HG02852 (cell line): ENCODE measurements around the gene FOXO4.

Experiments
- ATAC-seq: cut with Tn5 transposase; IDR thresholded peaks from one replicate; pipeline ENCODE4 v1.9.1; 2021; ENCODE audit warnings: mild to moderate bottlenecking, moderate library complexity; ENCODE audit not compliant: unreplicated experiment

Gene FOXO4

DNA sequence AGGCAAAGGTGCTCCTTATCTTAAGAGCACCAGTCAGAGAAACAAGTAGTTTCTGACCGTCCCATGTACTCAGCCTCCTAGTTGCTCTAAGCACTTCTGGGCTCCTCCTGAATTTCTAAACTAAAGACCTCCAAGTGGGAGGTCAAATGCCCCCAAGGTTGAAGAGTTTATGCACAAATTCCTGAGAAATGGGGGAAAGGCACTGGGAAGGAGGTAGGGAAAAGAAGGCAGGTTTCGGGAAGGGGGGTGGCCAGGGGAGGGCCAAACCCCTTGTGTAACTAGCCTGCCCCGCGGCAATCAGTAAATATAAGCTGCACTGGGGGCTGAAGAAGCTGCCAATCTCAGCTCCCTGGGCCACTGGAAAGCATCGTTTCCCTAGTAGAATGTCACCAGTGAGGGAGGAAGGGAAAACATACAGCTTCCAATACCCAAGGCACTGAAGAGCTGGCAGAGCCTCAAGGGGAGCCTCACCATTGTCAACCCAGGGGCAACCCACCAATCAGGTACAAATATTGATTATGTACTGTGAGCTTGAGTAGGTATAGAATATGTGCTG, 3.4 kb downstream of the FOXO4 start:
- ATAC-seq: no peak

DNA sequence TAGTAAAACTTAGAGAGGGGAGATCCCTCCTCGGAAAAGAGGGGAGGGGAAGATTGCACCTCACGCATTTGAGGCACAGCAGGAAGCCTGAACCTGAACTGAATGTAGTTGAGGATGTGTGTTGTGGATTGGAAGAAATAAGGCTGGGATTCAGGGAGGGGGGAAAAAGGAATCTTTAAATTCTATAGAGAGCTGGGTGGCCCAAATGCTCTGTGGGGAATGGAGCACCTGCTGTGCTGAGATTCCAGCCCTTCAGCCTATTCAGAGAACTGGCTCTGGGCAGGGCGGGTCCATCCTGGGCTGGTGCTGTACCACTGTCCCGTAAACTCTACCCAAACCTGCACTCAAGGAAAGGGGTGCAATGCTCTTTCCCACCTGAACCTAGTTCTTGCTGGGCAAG, 4.1 kb downstream of the FOXO4 start:
- no peak for ATAC-seq

DNA sequence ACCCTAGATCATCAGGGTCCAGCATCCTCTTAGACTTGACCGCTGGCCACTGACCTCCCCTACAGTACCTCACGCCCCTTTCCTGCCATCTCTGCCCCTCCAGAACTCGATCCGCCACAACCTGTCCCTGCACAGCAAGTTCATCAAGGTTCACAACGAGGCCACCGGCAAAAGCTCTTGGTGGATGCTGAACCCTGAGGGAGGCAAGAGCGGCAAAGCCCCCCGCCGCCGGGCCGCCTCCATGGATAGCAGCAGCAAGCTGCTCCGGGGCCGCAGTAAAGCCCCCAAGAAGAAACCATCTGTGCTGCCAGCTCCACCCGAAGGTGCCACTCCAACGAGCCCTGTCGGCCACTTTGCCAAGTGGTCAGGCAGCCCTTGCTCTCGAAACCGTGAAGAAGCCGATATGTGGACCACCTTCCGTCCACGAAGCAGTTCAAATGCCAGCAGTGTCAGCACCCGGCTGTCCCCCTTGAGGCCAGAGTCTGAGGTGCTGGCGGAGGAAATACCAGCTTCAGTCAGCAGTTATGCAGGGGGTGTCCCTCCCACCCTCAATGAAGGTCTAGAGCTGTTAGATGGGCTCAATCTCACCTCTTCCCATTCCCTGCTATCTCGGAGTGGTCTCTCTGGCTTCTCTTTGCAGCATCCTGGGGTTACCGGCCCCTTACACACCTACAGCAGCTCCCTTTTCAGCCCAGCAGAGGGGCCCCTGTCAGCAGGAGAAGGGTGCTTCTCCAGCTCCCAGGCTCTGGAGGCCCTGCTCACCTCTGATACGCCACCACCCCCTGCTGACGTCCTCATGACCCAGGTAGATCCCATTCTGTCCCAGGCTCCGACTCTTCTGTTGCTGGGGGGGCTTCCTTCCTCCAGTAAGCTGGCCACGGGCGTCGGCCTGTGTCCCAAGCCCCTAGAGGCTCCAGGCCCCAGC, 5.2 kb downstream of the FOXO4 start:
- no peak for ATAC-seq

DNA sequence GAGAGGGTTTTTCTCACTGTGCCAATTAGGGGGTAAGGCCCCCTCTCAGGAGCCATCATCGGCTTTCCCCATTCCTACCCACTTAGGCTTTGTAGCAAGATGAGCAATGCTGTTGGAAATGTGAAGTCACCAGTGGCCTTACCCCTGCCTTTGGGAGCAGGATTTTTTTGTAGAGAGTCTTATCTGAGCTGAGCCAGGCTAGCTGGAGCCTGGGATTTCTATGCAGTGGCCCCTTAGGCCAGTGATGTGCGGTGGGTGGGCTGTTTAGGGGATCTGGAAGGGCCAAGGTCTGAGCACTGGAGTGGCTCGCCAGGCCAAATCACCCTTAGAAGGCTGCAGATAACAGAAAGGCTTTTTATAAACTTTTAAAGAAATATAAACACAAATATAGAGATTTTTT, 6.6 kb downstream of the FOXO4 start:
- no peak for ATAC-seq

DNA sequence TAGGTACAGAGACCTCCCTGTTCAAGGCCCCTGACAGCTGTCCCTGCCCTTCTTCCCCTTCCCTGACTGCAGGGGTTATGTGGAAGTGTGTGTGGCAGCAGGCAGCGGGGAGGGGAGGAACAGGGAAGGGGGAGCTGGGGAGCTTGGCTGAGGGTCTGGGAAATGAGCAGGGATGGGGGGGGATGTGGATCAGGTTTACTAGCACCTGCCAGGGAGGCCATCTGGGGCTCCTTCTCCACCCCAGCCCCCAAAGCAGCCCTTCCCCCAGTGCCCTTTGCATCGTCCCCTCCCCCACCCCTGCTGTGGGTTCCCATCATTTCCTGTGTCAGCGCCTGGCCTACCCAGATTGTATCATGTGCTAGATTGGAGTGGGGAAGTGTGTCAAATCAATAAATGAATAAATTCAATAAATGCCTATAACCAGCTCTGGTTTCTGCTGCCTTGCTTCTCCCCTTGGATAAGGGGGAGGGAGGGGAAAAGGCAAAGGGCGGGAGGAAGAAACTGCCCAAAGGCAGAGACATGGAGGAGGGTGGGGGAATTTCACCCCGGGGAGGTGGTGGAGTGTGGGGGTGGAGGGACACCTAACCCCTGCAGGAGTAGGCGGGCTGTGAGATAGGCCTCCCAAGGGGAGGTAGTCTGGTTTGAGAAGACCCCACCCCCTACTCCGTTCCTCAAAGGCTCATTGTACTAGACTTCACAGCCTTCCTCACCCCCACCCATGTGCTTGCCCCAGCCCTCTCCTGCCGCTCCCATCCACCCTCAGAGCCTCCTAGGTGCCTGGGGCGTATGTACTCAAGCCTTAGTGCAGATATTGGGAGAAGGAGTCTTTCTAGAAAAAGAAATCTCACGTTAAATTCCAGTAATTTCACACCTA, 7.7 kb downstream of the FOXO4 start:
- no peak for ATAC-seq

DNA sequence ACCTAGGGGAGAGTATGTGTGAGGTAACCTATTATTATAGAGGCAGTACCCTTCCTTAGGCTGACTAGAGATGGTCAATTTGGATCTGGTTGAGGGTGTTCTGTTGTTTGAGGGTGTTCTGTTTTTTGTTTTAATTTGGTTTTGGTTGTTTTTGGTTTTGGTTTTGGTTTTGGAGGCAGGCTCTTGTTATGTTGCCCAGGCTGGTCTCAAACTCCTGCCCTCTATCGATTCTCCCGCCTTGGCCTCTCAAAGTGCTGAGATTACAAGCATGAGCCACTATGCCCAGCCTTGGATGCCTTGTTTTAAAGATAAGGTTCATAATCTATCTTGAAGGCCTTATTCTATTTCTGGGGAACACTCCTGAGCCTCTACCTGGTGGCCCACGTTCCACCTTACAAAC, 10.0 kb downstream of the FOXO4 start:
- ATAC-seq: no peak

DNA sequence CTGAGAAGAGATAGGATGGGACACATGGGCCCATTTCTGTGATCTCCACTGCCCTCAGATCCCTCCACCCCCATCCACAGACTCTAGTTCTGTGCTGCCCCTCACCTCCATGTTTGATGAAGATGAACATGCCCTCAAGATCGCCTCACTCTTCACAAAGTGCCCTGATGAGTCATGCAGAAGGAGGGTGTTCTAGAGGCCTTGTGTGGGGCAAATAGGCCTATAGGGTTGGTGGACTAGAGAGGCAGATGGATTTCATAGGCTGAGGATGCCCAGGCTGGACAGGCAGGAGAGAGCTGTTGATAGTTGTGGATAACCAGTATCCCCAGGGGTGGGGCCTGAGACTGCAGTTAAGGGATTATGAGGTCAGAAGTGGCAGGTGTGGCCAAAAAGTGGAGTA, 10.8 kb downstream of the FOXO4 start, which contains the start of gene CXorf65:
CXorf65 (minus strand) TSS at position 314 of the 400 bp plus-strand sequence; CDS start at position 130, 184 bp downstream.
- ATAC-seq: no peak

DNA sequence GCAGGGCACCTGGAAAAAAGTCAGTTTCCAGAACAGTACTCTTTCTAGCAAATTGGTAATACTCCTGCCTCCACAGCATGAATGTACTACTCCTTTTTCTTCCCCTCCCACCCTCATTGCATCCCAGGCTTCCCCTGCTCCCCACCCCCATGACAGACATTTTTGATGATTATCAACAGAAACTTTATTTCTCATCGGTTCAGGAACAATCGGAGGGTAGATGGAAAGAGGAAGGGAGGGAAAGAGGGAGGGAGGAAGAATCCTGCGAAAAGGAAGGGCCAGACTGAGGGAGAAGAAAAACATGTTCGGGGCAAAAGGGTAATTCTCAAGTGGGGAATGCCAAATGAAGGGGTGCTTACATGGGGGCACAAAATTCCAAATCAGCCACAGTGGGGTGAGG, 11.6 kb downstream of the FOXO4 start:
- no peak for ATAC-seq

DNA sequence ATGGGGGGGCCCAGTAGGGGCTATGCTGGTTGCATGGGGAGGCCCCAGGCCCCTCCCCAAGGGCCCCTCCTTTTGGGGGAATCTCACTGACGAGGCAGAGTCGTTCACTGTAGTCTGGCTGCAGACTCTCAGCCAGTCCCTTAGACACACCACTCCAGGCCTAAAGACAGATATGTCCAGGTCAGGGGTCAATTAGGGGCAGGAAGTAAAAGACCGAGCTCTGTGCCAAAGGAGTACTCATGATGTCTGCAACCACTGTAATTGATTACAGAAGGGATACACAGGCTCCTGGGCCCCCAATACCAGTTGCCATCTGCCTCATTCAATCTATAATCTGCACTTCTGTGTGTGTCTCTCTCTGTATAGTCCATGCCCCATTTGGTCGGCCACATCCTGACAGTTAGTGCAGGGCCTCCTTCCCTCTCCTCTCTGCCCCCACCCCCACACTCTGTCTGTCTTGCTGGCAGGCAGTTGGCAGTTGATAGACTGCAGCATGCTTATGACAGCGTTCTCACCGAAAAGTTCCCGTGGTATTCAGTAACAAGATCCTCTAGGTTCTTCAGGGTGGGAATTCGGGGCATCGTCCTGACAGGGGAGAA, 12.2 kb downstream of the FOXO4 start:
- ATAC-seq: no peak

DNA sequence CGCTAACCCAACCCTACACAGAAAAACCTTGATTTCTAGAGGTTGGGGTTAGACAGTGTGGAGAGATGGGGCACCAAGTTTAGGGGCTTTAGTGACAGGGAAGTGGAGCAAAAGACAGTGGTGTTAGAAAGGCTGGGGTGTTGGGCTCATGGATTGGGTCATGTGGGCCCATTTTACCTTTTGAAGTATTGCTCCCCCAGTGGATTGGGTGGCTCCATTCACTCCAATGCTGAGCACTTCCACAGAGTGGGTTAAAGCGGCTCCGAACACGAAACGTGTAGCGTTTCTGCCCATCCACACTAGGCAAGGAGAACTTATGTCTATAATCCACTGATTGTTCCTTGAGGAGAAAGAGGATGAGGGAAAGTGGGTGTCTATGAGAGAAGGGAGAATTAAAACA, 13.4 kb downstream of the FOXO4 start:
- no peak for ATAC-seq

DNA sequence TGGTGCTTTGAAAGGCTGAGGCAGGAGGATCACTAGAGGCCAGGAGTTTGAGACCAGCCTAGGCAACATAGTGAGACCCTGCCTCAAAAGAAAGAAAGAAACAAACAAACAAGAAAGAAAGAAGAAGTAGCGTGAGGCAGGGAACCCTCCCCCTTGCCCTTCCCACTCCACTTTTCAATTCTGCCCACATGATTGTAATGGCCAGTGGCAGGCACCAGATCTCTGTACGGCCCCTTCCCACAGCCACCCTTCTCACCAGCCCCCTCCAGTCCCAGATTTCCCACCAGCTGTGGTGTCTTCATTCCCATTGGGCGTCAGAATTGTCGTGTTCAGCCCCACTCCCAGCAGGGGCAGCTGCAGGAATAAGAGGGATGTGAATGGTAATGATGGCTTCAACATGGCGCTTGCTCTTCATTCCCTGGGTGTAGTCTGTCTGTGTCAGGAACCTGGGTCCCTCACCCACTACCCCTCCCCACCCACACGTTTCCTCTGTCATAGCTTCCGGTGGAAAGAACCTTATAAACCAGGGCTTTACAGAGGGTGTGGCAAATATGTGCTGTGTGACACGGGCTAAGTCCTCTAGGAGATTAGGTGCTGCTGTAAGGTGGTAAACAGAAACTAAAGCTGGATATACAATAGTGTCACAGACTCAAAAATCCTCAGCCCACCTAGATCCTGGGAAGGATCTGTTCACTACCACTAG, 15.6 kb downstream of the FOXO4 start, which contains the start of gene IL2RG:
IL2RG (minus strand) TSS at position 437 of the 703 bp plus-strand sequence; CDS start at position 399, 38 bp downstream.
- peak; percentile 90 for ATAC-seq

DNA sequence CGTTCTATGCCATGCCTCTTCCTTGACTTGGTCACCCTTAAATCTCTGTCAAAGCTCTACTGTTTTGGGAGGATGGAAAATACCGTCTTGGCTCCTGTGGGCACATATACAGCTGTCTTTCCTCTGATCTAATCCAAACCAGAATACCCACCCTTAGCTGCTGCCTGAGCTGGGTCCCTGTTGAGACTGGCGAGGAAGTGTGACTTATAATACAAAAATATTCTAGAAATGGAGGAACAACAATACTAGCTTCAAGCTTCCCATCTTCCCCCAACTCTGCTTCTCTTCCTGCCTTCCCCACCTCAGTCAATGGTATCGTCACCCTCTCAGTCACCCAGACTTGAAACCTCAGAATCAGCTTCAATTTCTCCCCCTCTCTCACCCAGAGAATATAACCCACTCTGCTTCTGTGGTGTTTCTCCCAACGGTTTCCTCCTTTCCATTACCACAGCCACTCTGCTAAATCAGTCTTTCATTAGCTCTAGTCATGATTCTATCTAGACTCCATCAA, 16.3 kb downstream of the FOXO4 start:
- peak; percentile 20 for ATAC-seq

DNA sequence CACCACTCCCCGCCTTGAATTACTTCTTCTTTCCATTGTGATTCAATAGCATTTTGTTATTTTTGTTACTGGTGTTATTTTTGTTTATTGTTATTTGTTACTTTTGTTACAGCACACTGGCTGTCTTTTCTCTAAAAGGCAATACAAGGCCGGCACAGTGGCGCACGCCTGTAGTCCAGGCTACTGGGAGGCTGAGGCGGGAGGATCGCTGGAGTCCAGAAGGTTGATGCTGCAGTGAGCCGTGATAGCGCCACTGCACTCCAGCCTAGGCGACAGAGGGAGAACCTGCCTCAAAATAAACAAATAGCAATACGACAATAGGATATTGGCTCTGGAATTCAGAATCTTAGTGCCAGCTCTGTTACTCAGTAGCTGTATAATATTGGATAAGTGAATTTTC, 21.7 kb downstream of the FOXO4 start:
- no peak for ATAC-seq

DNA sequence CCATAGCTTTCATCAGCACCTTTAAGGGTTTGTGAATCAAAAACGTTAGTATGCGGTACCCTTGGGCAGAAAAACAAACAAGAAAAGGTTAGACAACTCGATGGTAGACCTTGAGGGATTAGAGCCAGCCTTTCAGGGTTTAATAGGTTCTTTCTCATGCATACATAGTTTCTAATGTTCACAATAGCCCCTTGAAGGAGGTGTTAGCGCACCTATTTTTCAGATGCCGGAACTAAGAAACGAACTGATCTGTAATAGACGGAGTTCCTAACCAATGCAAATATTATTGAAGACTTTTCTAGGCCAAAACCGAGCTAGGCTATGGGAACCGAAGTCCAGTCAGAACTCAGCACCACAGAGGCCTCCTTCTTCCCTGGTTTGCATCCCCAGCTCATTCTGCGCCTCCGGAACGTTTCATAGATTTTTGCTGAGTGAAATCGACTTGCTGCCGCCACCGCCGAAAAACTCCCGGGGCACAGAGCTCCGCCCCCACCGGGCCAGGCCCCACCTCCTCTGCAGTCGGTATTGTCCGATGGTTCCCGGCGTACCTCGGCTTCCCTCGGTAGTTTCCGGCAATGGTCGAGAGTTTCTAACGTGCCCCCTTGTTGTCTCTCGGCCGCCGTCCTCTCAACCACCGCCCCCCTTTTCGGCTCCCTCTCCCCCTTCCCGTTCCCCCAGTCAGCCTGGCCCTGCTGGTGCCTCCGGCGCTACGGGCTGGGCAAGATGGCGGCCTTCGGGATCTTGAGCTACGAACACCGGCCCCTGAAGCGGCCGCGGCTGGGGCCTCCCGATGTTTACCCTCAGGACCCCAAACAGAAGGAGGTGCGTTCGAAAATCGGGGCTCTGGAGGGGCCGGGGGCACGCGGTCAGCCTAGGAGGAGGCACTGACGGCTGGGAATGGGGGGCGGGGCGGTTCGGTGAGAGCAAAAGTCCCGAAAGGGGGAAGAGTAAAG, 22.7 kb downstream of the FOXO4 start, which contains the start of gene MED12:
MED12 (plus strand) TSS at position 565 of the 953 bp plus-strand sequence; CDS start at position 724, 159 bp downstream.
- peak; percentile 86 for ATAC-seq

DNA sequence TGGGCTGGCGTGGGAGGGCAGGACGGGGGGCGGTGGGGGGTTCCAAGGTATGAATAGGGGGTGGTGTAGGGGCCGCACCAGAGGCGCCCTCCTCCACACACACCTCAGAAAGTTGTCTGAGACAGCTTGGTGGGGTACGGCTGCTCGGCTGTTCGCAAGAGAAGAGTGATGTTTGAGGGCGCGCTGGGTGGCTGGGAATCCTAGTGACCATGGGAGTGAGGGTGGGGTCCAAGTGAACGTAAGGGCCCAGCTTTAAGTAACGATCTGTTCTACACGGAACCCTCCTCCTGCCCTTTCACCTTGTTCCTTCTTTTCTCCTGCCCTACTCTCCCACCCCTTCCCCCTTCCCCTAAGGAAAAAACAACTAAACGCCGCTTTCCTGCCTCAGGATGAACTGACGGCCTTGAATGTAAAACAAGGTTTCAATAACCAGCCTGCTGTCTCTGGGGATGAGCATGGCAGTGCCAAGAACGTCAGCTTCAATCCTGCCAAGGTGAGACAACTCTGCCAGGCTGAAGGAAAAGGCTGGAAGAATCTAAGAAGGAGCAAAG, 23.4 kb downstream of the FOXO4 start:
- ATAC-seq: no peak

DNA sequence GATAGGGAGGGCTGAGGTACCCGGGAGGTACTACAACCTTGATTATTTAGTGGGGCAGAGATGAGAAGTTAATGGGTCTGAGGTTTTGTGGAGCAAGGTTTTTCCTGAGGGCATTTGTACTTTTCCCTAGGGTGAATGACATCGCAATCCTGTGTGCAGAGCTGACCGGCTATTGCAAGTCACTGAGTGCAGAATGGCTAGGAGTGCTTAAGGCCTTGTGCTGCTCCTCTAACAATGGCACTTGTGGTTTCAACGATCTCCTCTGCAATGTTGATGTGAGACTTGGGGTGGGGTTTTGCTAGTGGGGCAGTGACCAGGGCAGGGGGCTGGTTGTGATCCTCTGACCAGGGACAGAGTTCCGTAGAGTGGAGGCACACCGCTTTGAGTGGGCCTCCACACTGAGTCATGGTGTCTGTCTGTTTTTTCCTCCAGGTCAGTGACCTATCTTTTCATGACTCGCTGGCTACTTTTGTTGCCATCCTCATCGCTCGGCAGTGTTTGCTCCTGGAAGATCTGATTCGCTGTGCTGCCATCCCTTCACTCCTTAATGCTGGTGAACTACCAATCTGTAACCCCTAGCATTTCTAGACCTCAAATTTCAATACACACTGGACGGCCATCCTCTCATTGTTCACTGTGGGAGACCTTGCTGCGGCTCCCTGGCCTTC, 32.6 kb downstream of the FOXO4 start:
- no peak for ATAC-seq

DNA sequence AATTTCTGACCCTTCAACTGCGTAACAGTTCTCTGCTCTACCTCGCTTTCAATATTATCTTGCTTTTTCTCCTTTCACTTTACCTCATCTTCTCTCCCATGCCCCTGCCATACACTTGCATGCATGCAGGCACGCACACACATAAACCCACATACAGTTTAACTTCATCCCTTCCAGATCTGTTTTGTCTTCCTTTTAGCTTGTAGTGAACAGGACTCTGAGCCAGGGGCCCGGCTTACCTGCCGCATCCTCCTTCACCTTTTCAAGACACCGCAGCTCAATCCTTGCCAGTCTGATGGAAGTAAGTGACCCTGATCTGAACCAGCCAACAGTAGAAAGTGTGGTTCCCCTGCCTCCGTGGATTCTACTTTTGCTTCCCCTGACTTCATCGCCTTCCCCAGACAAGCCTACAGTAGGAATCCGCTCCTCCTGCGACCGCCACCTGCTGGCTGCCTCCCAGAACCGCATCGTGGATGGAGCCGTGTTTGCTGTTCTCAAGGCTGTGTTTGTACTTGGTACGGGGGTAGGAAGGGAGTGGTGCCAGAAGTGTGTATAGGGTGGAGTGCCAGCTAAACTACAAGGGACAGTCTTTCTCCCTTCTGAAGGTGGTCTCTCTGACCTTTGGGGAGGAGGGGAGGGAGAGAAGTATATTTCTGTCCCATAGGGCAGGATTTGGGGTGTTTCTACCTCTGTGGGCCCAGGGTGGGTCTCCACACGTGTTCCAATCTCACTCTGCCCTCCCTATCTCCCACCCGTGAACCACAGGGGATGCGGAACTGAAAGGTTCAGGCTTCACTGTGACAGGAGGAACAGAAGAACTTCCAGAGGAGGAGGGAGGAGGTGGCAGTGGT, 33.5 kb downstream of the FOXO4 start:
- ATAC-seq: peak; percentile 81
